AG09309 (cell line): ENCODE data around the gene IMPDH1.

Source experiments
- DNase-seq: peaks from one replicate; pipeline ENCODE4 v3.0.0-alpha.2; 2010; ENCODE audit warnings: low read depth
- H3K4me3 ChIP-seq: 2 replicates; pipeline ENCODE4 v1.5.1; 2011; ENCODE audit warnings: mild to moderate bottlenecking, low read depth, low read length, moderate library complexity; ENCODE audit not compliant: control insufficient read depth
- TF ChIP-seq, protein P1 (sequence below): IDR thresholded peaks from 2 replicates; pipeline ENCODE4 v1.5.1; 2011; ENCODE audit warnings: mild to moderate bottlenecking, low read depth, low read length, inconsistent platforms; ENCODE audit not compliant: insufficient read depth, control insufficient read depth; ENCODE audit errors: missing control alignments

IMPDH1 gene

DNA sequence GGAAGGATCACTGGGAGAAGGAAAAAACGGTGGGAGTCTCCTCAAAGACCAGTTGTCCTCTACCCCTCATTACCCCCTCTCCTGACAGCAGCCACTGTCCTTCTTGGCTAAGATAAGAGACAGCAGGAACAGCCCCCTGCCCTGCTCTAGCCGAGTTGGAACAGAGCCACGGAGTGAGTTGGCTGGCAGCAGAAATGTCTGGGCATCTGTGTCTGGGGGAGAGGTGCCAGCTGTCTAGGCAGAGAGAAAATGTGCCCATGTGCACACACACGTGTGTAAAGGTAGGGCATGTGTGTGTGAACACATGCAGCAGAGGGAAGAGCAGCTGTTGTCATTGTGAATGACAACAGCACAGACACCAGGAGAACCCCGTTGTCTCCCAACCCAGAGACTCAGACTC is 36.5 kb upstream of the IMPDH1 start:
- H3K4me3 ChIP-seq, result no peak overlapping the region
- TF ChIP-seq, protein P1, sequence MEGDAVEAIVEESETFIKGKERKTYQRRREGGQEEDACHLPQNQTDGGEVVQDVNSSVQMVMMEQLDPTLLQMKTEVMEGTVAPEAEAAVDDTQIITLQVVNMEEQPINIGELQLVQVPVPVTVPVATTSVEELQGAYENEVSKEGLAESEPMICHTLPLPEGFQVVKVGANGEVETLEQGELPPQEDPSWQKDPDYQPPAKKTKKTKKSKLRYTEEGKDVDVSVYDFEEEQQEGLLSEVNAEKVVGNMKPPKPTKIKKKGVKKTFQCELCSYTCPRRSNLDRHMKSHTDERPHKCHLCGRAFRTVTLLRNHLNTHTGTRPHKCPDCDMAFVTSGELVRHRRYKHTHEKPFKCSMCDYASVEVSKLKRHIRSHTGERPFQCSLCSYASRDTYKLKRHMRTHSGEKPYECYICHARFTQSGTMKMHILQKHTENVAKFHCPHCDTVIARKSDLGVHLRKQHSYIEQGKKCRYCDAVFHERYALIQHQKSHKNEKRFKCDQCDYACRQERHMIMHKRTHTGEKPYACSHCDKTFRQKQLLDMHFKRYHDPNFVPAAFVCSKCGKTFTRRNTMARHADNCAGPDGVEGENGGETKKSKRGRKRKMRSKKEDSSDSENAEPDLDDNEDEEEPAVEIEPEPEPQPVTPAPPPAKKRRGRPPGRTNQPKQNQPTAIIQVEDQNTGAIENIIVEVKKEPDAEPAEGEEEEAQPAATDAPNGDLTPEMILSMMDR, result no peak
- no peak for DNase-seq

DNA sequence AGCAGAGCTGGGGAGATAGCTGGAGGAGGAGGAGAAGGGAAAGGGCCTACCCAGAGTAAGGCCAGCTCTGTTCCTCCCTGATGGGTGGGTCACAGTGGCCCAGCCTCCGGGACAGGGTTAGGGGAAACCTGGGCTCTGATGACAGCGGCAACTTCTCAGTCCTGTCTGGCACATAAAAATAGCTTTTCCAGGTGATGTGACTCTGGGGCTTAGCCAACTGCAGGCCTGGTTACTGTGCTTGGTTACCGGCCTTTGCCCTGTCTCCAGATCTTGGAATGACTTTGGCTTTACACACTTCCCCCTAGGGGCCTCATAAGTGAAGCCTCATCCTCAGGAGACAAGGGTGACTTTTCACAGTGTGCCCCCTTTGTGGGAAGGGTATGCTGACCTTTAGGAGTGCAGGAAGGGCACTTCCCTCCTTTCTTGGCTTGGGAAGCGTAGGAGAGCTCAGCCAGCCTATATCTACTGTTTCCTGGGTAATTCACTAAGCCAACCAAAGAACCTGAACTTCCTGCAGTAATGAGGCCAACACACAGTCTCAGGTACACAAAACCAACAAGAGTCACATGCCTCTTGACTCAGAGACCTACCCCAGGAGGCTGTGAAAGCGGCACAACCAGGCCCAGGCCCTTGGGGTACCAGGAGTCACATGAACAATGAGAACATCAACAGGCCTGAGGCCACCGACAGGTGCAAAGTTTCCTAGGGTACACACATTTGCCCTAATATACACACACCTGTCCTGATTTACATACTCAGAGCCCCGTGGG is 34.2 kb upstream of the IMPDH1 start:
- DNase-seq, result no peak
- H3K4me3 ChIP-seq, result no peak overlapping the region
- TF ChIP-seq, protein P1, result no peak

DNA sequence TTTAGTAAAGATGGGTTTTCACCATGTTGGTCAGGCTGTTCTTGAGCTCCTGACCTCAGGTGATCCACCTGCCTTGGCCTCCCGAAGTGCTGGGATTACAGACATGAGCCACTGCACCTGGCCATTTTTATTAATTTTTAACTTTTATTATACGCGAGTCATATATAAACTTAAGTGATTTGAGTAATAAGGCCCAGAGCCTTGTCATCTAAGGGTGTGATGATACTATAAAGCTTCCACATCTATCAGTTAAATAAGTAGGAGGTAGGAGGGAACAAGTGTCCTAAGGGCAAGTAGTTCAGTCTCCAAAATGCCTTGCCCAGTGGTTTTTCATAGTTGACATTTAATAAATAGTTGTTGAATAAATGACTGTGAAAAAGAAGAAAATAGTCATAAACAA is 32.6 kb upstream of the IMPDH1 start:
- no peak for DNase-seq
- TF ChIP-seq, protein P1, result no peak
- H3K4me3 ChIP-seq, result no peak overlapping the region

DNA sequence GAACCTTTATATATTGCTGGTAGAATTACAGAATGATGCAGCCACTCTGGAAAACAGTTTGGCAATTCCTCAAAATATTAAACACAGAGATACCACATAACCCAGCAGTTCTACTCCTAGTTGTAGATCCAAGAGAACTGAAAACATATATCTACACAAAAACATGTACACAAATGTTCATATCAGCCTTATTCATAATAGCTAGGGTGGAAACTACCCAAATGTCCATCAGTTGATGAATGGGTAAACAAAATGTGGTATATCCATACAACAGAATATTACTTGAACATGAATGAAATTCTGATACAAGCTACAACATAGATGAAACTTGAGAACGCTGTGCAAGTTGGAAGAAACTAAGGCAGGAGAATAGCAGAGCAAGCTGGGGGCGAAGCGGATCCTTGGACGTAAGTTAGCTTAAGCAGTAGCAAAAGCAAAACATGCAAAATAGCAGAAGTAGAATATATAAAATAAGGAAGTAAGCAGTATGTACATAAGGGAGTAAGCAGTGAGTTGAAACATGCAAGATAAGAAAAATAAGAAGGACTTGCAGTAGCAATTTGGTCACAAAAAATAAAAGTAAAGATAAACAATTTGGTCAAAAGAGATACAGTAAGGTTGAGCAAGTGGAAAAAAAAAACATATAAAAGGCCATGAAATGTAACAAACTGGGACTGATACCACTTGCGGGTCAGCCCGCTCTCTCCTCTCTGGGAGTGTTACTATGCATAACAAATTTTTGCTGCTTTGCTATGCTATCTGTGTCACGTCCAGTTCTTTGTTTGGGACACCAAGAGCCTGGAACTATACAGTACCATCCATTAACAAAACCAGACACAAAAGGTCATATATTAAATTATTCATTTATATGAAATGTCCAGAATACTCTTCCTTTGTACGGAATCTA is 27.9 kb upstream of the IMPDH1 start:
- DNase-seq, result no peak
- TF ChIP-seq, protein P1, result no peak
- no peak overlapping the region for H3K4me3 ChIP-seq

DNA sequence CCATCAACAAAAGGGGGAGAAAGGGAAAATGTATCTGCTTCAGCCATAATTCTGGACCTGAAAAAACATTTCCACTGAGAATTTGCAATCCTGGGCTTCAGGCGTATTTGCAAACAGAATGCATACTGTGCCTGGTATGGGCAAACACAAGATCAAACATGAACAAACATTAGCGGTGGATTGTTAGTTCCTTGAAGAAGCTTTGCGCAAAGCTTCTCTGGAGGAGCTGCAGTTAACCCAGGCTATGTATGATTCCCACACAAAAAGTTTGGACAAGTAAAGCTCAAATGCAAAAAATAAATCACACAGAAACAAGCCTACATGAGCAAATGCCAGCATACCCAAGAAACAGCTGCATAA is 25.5 kb upstream of the IMPDH1 start:
- TF ChIP-seq, protein P1, result no peak
- DNase-seq, result no peak

DNA sequence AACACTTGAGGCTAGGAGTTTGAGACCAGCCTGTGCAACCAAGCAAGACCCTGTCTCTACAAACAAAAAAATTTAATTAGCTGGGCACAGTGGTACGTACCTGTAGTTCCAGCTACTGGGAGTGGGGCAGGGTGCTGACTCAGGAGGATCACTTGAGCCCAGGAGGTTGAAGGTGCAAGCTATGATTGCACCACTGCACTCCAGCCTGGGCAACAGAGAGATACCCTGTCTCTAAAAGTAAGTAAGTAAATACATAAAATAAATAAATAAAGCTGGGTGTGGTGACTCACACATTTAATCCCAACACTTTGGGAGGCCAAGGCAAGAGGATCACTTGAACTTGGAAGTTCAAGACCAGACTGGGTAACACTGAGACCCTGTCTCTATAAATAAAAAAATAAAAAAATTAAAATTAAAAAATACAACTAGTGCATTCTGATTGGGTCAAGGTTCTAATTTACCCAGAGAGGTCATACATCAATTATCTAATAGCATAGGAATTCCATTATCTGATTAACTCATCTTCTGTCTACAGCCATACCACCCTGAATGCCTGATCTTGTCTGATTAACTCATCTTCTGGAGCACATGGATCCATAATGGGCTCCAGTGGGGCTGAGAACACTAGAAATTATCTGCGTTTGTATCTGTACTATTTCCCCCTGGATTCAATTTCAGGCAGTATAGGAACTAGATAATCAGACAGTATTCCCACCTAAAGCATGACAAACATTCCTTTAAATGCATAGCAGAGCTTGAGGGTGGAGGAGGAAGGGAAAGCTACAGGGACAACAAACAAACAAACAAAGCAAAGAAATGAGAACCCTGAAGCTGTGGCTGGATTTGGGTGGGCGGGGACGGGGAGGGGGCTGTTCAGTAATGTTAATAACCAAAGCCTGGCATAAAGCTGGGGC is 24.9 kb upstream of the IMPDH1 start:
- TF ChIP-seq, protein P1, result no peak
- DNase-seq, result no peak
- no peak overlapping the region for H3K4me3 ChIP-seq

More for the DNA sequence above, 25.5 kb upstream of the IMPDH1 start:
- H3K4me3 ChIP-seq, result no peak overlapping the region
